Measurements from ENCODE around the gene NQO2.

The NQO2 gene

GRCh38 chr6:2960935-2961334, 38.8 kb upstream of the NQO2 start:
- H3K27ac ChIP-seq, result no peak overlapping the region
- H3K27me3 ChIP-seq (replicated peaks), result no peaks in the 10 kb centered on the region
- in situ Hi-C loops (cut with HindIII; ENCODE audit: low pct_ligation_motif_present, low sequenced_read_pairs), result no loop called here
- no peak overlapping the region for H3K4me3 ChIP-seq (ENCODE audit: low read depth, low read length)
- no peak for TF ChIP-seq CTCF (IDR thresholded peaks at IDR 0.05; ENCODE audit: low read depth, low read length, missing control alignments)
- DNase-seq, result no peak
- peaks cover 8% of the 10 kb centered on the region for H3K36me3 ChIP-seq (replicated peaks)

- no peak for TF ChIP-seq CTCF (IDR thresholded peaks at IDR 0.05; ENCODE audit: low read depth, low read length, missing control alignments)
These were observed 38.2 kb upstream of the NQO2 start for GRCh38 chr6:2961506-2961905.

GRCh38 chr6:2962004-2962403, 37.7 kb upstream of the NQO2 start:
- TF ChIP-seq CTCF (IDR thresholded peaks at IDR 0.05; ENCODE audit: low read depth, low read length, missing control alignments), result no peak
- H3K27ac ChIP-seq, result no peak overlapping the region
- no peaks in the 10 kb centered on the region for H3K27me3 ChIP-seq (replicated peaks)
- H3K36me3 ChIP-seq (replicated peaks), result peaks cover 3% of the 10 kb centered on the region
- in situ Hi-C loops (cut with HindIII; ENCODE audit: low pct_ligation_motif_present, low sequenced_read_pairs), result no loop called here
- no peak for DNase-seq
- H3K4me3 ChIP-seq (ENCODE audit: low read depth, low read length), result no peak overlapping the region

More at GRCh38 chr6:2961506-2961905, 38.2 kb upstream of the NQO2 start:
- peaks cover 3% of the 10 kb centered on the region for H3K36me3 ChIP-seq (replicated peaks)
- no peak overlapping the region for H3K4me3 ChIP-seq (ENCODE audit: low read depth, low read length)
- no peak for DNase-seq
- in situ Hi-C loops (cut with HindIII; ENCODE audit: low pct_ligation_motif_present, low sequenced_read_pairs), result no loop called here
- no peaks in the 10 kb centered on the region for H3K27me3 ChIP-seq (replicated peaks)
- H3K27ac ChIP-seq, result no peak overlapping the region

- H3K4me3 ChIP-seq (ENCODE audit: low read depth, low read length), result no peak overlapping the region
- no peaks in the 10 kb centered on the region for H3K27me3 ChIP-seq (replicated peaks)
- DNase-seq, result no peak
- no peak for TF ChIP-seq CTCF (IDR thresholded peaks at IDR 0.05; ENCODE audit: low read depth, low read length, missing control alignments)
- in situ Hi-C loops (cut with HindIII; ENCODE audit: low pct_ligation_motif_present, low sequenced_read_pairs), result no loop called here
- peaks cover 3% of the 10 kb centered on the region for H3K36me3 ChIP-seq (replicated peaks)
- H3K27ac ChIP-seq, result no peak overlapping the region
These were observed 37.1 kb upstream of the NQO2 start for GRCh38 chr6:2962636-2963035.

GRCh38 chr6:2963756-2964155, 35.9 kb upstream of the NQO2 start:
- no peak for TF ChIP-seq CTCF (IDR thresholded peaks at IDR 0.05; ENCODE audit: low read depth, low read length, missing control alignments)
- no peak overlapping the region for H3K27ac ChIP-seq
- H3K27me3 ChIP-seq (replicated peaks), result no peaks in the 10 kb centered on the region
- no peak overlapping the region for H3K4me3 ChIP-seq (ENCODE audit: low read depth, low read length)
- DNase-seq, result no peak
- peaks cover 3% of the 10 kb centered on the region for H3K36me3 ChIP-seq (replicated peaks)
- in situ Hi-C loops (cut with HindIII; ENCODE audit: low pct_ligation_motif_present, low sequenced_read_pairs), result no loop called here

GRCh38 chr6:2964793-2965505, 34.7 kb upstream of the NQO2 start:
- Histone ChIP-seq H3K27ac (no peak overlapping the region), H3K27me3 (replicated peaks) (no peaks in the 10 kb centered on the region), H3K4me3 (ENCODE audit: low read depth, low read length) (no peak overlapping the region), H3K36me3 (replicated peaks) (no peaks in the 10 kb centered on the region)
- no peak for TF ChIP-seq CTCF (IDR thresholded peaks at IDR 0.05; ENCODE audit: low read depth, low read length, missing control alignments)
- in situ Hi-C loops (cut with HindIII; ENCODE audit: low pct_ligation_motif_present, low sequenced_read_pairs), result no loop called here
- DNase-seq, result no peak
